Mammary epithelial cell (primary cell): ENCODE measurements around the gene STIM1.

Experiments used
- CTCF ChIP-seq, 2 donors: IDR thresholded peaks in 1 of 2; conservative IDR thresholded peaks in 1 of 2; 2 replicates each; pipeline ENCODE4 v1.5.1; 2011 to 2012; ENCODE audit warnings: inconsistent platforms in 2 of 2, low read length in 2 of 2, mild to moderate bottlenecking in 2 of 2, control low read depth in 1 of 2, low read depth in 1 of 2; ENCODE audit not compliant: insufficient read depth in 1 of 2; ENCODE audit errors: extremely low read depth in 1 of 2
- EZH2 ChIP-seq: IDR thresholded peaks from 2 replicates; pipeline ENCODE4 v1.6.1; 2012; ENCODE audit warnings: low read length, inconsistent platforms, borderline replicate concordance

GRCh38 chr11:4083198-4083597 lies 227.7 kb downstream of the STIM1 start:
- TF ChIP-seq CTCF (conservative IDR thresholded peaks at IDR 0.05 in 1 of 2, IDR thresholded peaks at IDR 0.05 in 1 of 2; ENCODE audit: extremely low read depth in 1 of 2, insufficient read depth in 1 of 2, low read depth in 1 of 2, low read length in 2 of 2): no peak
- no peak for TF ChIP-seq EZH2
